ENCODE data around the gene SRPK2. TPM values are rescaled to one million over a fixed set of nuclear protein-coding genes. Genes with fewer than 3 reads are reported as not detected.
"Not testable (repeated sequence)": the region's sequence is repeated elsewhere in the genome, so short reads cannot be mapped to it uniquely, and the experiment has no call there.

The SRPK2 gene
- total RNA-seq, 2 donors from 2014 or later, result 60.3 to 76.2 TPM

DNA sequence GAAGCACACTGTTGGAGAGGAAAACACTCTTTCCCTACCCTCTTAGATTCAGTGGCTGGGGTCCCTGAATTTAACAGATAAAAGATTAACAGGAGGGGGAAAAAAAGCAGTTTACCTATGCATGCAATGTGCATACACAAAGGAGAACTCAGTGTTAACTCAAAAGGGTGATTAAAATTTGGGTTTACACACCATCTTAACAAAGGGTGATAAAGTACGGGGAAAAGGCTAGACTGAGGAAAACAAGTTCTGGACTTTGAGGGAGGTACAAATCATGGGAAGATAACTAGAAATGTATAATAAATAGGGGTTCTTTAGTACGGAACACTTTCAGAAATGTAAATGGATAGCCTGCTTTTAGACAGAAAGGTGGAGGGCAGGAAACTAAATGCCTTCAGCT, 83.1 kb downstream of the SRPK2 start:
- peaks cover 47% of the 10 kb centered on the region for H3K4me1 Mint-ChIP-seq
- no peaks in the 10 kb centered on the region for H3K9me3 Mint-ChIP-seq
- no peaks in the 10 kb centered on the region for H3K27me3 ChIP-seq (ENCODE audit: control insufficient read depth, insufficient read depth, low read length, poor library complexity, severe bottlenecking)

DNA sequence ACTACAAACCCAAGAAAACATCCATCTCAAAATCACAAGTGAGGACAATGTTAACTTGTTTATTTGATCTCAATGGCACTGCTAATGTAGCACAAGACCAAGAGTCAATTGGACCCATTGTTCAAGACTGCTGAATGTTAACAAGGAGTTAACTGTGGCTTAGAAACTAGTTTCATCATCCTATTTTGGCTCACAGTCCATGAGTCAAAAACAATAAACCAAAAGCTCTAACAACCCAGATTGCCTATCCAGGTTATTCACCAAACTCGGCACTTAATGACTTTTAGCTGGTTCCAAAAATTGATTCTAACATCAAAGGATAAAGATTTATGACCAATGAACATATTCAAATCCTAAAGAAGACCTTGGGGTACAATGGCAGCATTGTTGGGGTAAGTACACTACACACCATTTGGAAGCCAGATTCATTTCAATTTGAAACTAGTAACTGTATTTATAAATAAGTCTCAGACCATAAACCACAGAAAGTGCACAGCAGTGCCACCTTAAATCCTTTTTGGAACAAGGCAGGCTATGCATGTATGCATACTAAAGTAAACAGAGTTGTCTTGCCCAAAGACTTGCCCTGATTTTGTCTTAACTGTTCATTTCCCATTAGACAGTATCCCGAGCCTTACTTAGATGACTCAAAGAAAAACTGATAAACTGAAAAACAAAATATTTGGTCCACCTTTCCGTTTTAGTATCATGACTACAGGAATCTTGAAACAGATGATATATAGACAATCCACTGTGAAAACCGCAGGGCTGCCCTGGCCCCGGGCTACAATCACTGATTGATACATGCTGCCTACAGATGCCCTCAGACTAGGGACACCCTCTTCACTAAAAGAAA, 84.5 kb downstream of the SRPK2 start:
- H3K9me3 Mint-ChIP-seq, result no peaks in the 10 kb centered on the region
- H3K36me3 Mint-ChIP-seq (ENCODE audit: low read depth), result no peaks in the 10 kb centered on the region
- no peak overlapping the region for H3K4me3 Mint-ChIP-seq
- WGBS, 2 experiments (ENCODE audit: insufficient coverage in 1 of 2, insufficient read length in 1 of 2), result 86 to 97% methylated on average over 4 to 5 of the region's 5 CpGs
- Histone ChIP-seq H3K36me3 (ENCODE audit: control insufficient read depth, insufficient read depth, low read length) (no peaks in the 10 kb centered on the region), H3K27ac (ENCODE audit: low read depth, low read length) (peak overlapping the region; percentile 39), H3K27me3 (ENCODE audit: control insufficient read depth, insufficient read depth, low read length, poor library complexity, severe bottlenecking) (no peaks in the 10 kb centered on the region), H3K4me3 (ENCODE audit: low read length) (no peak overlapping the region), H3K4me1 (ENCODE audit: control insufficient read depth, insufficient read depth, low read length) (peaks cover 7% of the 10 kb centered on the region), H3K9ac (ENCODE audit: extremely low read depth, low read length, poor library complexity, severe bottlenecking) (no peak overlapping the region), H3K9me3 (ENCODE audit: control insufficient read depth, low read length) (no peaks in the 10 kb centered on the region)
- TF ChIP-seq, protein P1, sequence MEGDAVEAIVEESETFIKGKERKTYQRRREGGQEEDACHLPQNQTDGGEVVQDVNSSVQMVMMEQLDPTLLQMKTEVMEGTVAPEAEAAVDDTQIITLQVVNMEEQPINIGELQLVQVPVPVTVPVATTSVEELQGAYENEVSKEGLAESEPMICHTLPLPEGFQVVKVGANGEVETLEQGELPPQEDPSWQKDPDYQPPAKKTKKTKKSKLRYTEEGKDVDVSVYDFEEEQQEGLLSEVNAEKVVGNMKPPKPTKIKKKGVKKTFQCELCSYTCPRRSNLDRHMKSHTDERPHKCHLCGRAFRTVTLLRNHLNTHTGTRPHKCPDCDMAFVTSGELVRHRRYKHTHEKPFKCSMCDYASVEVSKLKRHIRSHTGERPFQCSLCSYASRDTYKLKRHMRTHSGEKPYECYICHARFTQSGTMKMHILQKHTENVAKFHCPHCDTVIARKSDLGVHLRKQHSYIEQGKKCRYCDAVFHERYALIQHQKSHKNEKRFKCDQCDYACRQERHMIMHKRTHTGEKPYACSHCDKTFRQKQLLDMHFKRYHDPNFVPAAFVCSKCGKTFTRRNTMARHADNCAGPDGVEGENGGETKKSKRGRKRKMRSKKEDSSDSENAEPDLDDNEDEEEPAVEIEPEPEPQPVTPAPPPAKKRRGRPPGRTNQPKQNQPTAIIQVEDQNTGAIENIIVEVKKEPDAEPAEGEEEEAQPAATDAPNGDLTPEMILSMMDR (conservative IDR thresholded peaks at IDR 0.05), result no peak
- H3K27ac Mint-ChIP-seq, result peak overlapping the region; percentile 67
- DNase-seq, result no peak
- peaks cover 37% of the 10 kb centered on the region for H3K4me1 Mint-ChIP-seq
- no peaks in the 10 kb centered on the region for H3K27me3 Mint-ChIP-seq (ENCODE audit: insufficient read depth)

More for the DNA sequence above, 83.1 kb downstream of the SRPK2 start:
- H3K4me1 ChIP-seq (ENCODE audit: control insufficient read depth, insufficient read depth, low read length), result peaks cover 13% of the 10 kb centered on the region
- 92 to 100% methylated on average over 2 of the region's 2 CpGs for WGBS, 2 experiments (ENCODE audit: insufficient coverage in 1 of 2, insufficient read length in 1 of 2)
- no peaks in the 10 kb centered on the region for H3K36me3 ChIP-seq (ENCODE audit: control insufficient read depth, insufficient read depth, low read length)
- Mint-ChIP-seq H3K27me3 (ENCODE audit: insufficient read depth) (no peaks in the 10 kb centered on the region), H3K36me3 (ENCODE audit: low read depth) (no peaks in the 10 kb centered on the region), H3K27ac (no peak overlapping the region), H3K4me3 (no peak overlapping the region)
- no peak overlapping the region for H3K9ac ChIP-seq (ENCODE audit: extremely low read depth, low read length, poor library complexity, severe bottlenecking)
- H3K9me3 ChIP-seq (ENCODE audit: control insufficient read depth, low read length), result no peaks in the 10 kb centered on the region
- H3K27ac ChIP-seq (ENCODE audit: low read depth, low read length), result no peak overlapping the region
- DNase-seq, result no peak
- H3K4me3 ChIP-seq (ENCODE audit: low read length), result no peak overlapping the region
- TF ChIP-seq, protein P1 (conservative IDR thresholded peaks at IDR 0.05), result no peak

DNA sequence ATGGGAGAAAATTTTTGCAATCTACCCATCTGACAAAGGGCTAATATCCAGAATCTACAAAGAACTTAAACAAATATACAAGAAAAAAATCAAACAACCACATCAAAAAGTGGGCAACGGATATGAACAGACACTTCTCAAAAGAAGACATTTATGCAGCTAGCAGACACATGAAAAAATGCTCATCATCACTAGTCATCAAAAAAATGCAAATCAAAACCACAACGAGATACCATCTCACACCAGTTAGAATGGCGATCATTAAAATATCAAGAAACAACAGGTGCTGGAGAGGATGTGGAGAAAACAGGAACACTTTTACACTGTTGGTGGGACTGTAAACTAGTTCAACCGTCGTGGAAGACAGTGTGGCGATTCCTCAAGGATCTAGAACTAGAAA, 88.1 kb downstream of the SRPK2 start:
- H3K9ac ChIP-seq (ENCODE audit: extremely low read depth, low read length, poor library complexity, severe bottlenecking); H3K27ac Mint-ChIP-seq; H3K36me3 ChIP-seq (ENCODE audit: control insufficient read depth, insufficient read depth, low read length); H3K9me3 Mint-ChIP-seq; H3K36me3 Mint-ChIP-seq (ENCODE audit: low read depth); H3K4me3 ChIP-seq (ENCODE audit: low read length); DNase-seq; H3K27me3 Mint-ChIP-seq (ENCODE audit: insufficient read depth); H3K27me3 ChIP-seq (ENCODE audit: control insufficient read depth, insufficient read depth, low read length, poor library complexity, severe bottlenecking); H3K27ac ChIP-seq (ENCODE audit: low read depth, low read length); H3K4me3 Mint-ChIP-seq; H3K9me3 ChIP-seq (ENCODE audit: control insufficient read depth, low read length): not testable (repeated sequence)
- peaks cover 29% of the 10 kb centered on the region for H3K4me1 Mint-ChIP-seq
- H3K4me1 ChIP-seq (ENCODE audit: control insufficient read depth, insufficient read depth, low read length), result peaks cover 12% of the 10 kb centered on the region
- WGBS, 2 experiments (ENCODE audit: insufficient coverage in 1 of 2, insufficient read length in 1 of 2), result 97 to 100% methylated on average over 5 to 6 of the region's 6 CpGs
